ENCODE data around the gene L1CAM. TPM values are rescaled to one million over a fixed set of nuclear protein-coding genes. Genes with fewer than 3 reads are reported as not detected.

The L1CAM gene
- total RNA-seq, 1 experiment from 2014 or later, result 12.7 TPM

- H3K27ac Mint-ChIP-seq (ENCODE audit: unreplicated experiment), result no peak overlapping the region
- no peaks in the 10 kb centered on the region for H3K9me3 Mint-ChIP-seq (ENCODE audit: unreplicated experiment)
- Histone ChIP-seq H3K36me3 (ENCODE audit: control insufficient read depth, insufficient read depth, low read length) (no peaks in the 10 kb centered on the region), H3K4me1 (no peaks in the 10 kb centered on the region), H3K9me3 (no peaks in the 10 kb centered on the region), H3K27me3 (replicated peaks; ENCODE audit: control insufficient read depth, insufficient read depth, low read length) (no peaks in the 10 kb centered on the region), H3K4me3 (ENCODE audit: low read depth, low read length) (no peak overlapping the region)
- DNase-seq, result no peak
- no TSS peak for BruUV-seq (replicated peaks)
- H3K4me3 Mint-ChIP-seq (ENCODE audit: unreplicated experiment), result no peak overlapping the region
- H3K27me3 Mint-ChIP-seq (ENCODE audit: insufficient read depth, unreplicated experiment), result no peaks in the 10 kb centered on the region
- ChIA-PET POLR2A (no interaction called here), CTCF (no interaction called here)
- intact Hi-C loops (cut with micrococcal nuclease; ENCODE audit: unreplicated experiment), result no loop called here
- TF ChIP-seq CTCF (IDR thresholded peaks at IDR 0.05; ENCODE audit: insufficient read depth in 1 of 2, low read depth in 1 of 2, low read length in 1 of 2, severe bottlenecking in 1 of 2, unreplicated experiment in 1 of 2), result no peak
- H3K36me3 Mint-ChIP-seq (ENCODE audit: insufficient read depth, unreplicated experiment), result no peaks in the 10 kb centered on the region
- H3K4me1 Mint-ChIP-seq (ENCODE audit: low read depth, unreplicated experiment), result no peaks in the 10 kb centered on the region
These were observed 21.5 kb upstream of the L1CAM start for GRCh38 chrX:153907456-153907855.

GRCh38 chrX:153906126-153906917, 20.3 kb upstream of the L1CAM start:
- Histone ChIP-seq H3K4me1 (no peaks in the 10 kb centered on the region), H3K9me3 (no peaks in the 10 kb centered on the region), H3K36me3 (ENCODE audit: control insufficient read depth, insufficient read depth, low read length) (no peaks in the 10 kb centered on the region), H3K27me3 (replicated peaks; ENCODE audit: control insufficient read depth, insufficient read depth, low read length) (no peaks in the 10 kb centered on the region), H3K4me3 (ENCODE audit: low read depth, low read length) (no peak overlapping the region)
- Mint-ChIP-seq H3K4me1 (ENCODE audit: low read depth, unreplicated experiment) (no peaks in the 10 kb centered on the region), H3K27me3 (ENCODE audit: insufficient read depth, unreplicated experiment) (no peaks in the 10 kb centered on the region), H3K27ac (ENCODE audit: unreplicated experiment) (no peak overlapping the region), H3K4me3 (ENCODE audit: unreplicated experiment) (no peak overlapping the region), H3K9me3 (ENCODE audit: unreplicated experiment) (no peaks in the 10 kb centered on the region), H3K36me3 (ENCODE audit: insufficient read depth, unreplicated experiment) (no peaks in the 10 kb centered on the region)
- CTCF ChIA-PET, result no interaction called here
- TF ChIP-seq CTCF (IDR thresholded peaks at IDR 0.05; ENCODE audit: insufficient read depth in 1 of 2, low read depth in 1 of 2, low read length in 1 of 2, severe bottlenecking in 1 of 2, unreplicated experiment in 1 of 2), result no peak
- no peak for DNase-seq
- no TSS peak for BruUV-seq (replicated peaks)
- intact Hi-C loops (cut with micrococcal nuclease; ENCODE audit: unreplicated experiment), result no loop called here
- POLR2A ChIA-PET, result no interaction called here

- CTCF ChIA-PET, result no interaction called here
- H3K9me3 Mint-ChIP-seq (ENCODE audit: unreplicated experiment), result no peaks in the 10 kb centered on the region
These were observed 19.6 kb upstream of the L1CAM start for GRCh38 chrX:153905481-153906095.

More at GRCh38 chrX:153905481-153906095, 19.6 kb upstream of the L1CAM start:
- H3K9me3 ChIP-seq, result no peaks in the 10 kb centered on the region
- Mint-ChIP-seq H3K27me3 (ENCODE audit: insufficient read depth, unreplicated experiment) (no peaks in the 10 kb centered on the region), H3K27ac (ENCODE audit: unreplicated experiment) (no peak overlapping the region), H3K36me3 (ENCODE audit: insufficient read depth, unreplicated experiment) (no peaks in the 10 kb centered on the region), H3K4me3 (ENCODE audit: unreplicated experiment) (no peak overlapping the region), H3K4me1 (ENCODE audit: low read depth, unreplicated experiment) (no peaks in the 10 kb centered on the region)
- no TSS peak for BruUV-seq (replicated peaks)
- no peak for TF ChIP-seq CTCF (IDR thresholded peaks at IDR 0.05; ENCODE audit: insufficient read depth in 1 of 2, low read depth in 1 of 2, low read length in 1 of 2, severe bottlenecking in 1 of 2, unreplicated experiment in 1 of 2)
- intact Hi-C loops (cut with micrococcal nuclease; ENCODE audit: unreplicated experiment), result no loop called here
- H3K36me3 ChIP-seq (ENCODE audit: control insufficient read depth, insufficient read depth, low read length), result no peaks in the 10 kb centered on the region
- H3K27me3 ChIP-seq (replicated peaks; ENCODE audit: control insufficient read depth, insufficient read depth, low read length), result no peaks in the 10 kb centered on the region
- no peaks in the 10 kb centered on the region for H3K4me1 ChIP-seq
- POLR2A ChIA-PET, result no interaction called here
- DNase-seq, result no peak
- no peak overlapping the region for H3K4me3 ChIP-seq (ENCODE audit: low read depth, low read length)
